Thyroid gland (tissue), 4 donors: ENCODE data around the gene PEX7.

Experiments used
- CTCF ChIP-seq, 6 experiments: fragments of 200-600 bp in 3 of 6; fragments of 450-650 bp in 3 of 6; sonication (generic) in 3 of 6; IDR thresholded peaks; one replicate each; pipeline ENCODE4 v1.5.1; 2016 to 2019; ENCODE audit warnings: antibody characterized with exemption in 6 of 6, mild to moderate bottlenecking in 2 of 6, inconsistent platforms in 1 of 6, moderate library complexity in 1 of 6
- POLR2A ChIP-seq, 2 donors: fragments of 450-650 bp; IDR thresholded peaks; one replicate each; pipeline ENCODE4 v1.6.1; 2017; ENCODE audit warnings: antibody characterized with exemption in 2 of 2, mild to moderate bottlenecking in 2 of 2, moderate library complexity in 1 of 2

GRCh38 chr6:136963259-136963658, 140.9 kb downstream of the PEX7 start:
- TF ChIP-seq POLR2A (IDR thresholded peaks at IDR 0.05): no peak
- TF ChIP-seq CTCF (IDR thresholded peaks at IDR 0.05): no peak
